ENCODE data around the gene ADO. TPM values are rescaled to one million over a fixed set of nuclear protein-coding genes. Genes with fewer than 3 reads are reported as not detected.

The ADO gene
- polyA plus RNA-seq, 1 of the 3 experiments (the other 2 are of a cell fraction), result 6.9 TPM

- Histone ChIP-seq H2AFZ (ENCODE audit: low read depth) (peak within 1 kb of the TSS; percentile 73; the same call in 1 of the 2 replicates), H3K27ac (ENCODE audit: low read depth in 2 of 2, low read length in 1 of 2) (peak within 1 kb of the TSS in 1 of 2 experiments; percentile 72; a peak in 2 of 4 replicates), H3K79me2 (ENCODE audit: insufficient read depth) (no peaks in the 10 kb centered on the region), H3K4me2 (peak within 1 kb of the TSS; percentile 88), H3K27me3 (ENCODE audit: insufficient read depth) (peaks cover 49% of the 10 kb centered on the region), H3K4me3 (ENCODE audit: low read depth in 2 of 2, low read length in 1 of 2) (peak within 1 kb of the TSS; percentile 71 to 73), H3K36me3 (replicated peaks in 1 of 2; ENCODE audit: control insufficient read depth in 1 of 2, insufficient read depth in 2 of 2, low read length in 1 of 2) (peaks cover 0 to 2% of the 10 kb centered on the region in 2 experiments), H3K4me1 (ENCODE audit: control insufficient read depth in 1 of 2, insufficient read depth in 2 of 2, low read depth in 1 of 2, low read length in 1 of 2) (peaks cover 12 to 28% of the 10 kb centered on the region in 2 experiments; a peak in 3 of 4 replicates), H3K9me2 (no peaks in the 10 kb centered on the region), H3K9me3 (no peaks in the 10 kb centered on the region), H3F3A (replicated peaks; ENCODE audit: insufficient read depth) (peaks cover 5% of the 10 kb centered on the region), H4K20me1 (ENCODE audit: insufficient read depth) (no peaks in the 10 kb centered on the region), H3K9ac (peak within 1 kb of the TSS; percentile 54; the same call in 1 of the 2 replicates)
- TF ChIP-seq TAF1 (IDR thresholded peaks at IDR 0.05; ENCODE audit: borderline replicate concordance, low read depth, low read length) (no peak), USF2 (IDR thresholded peaks at IDR 0.05; ENCODE audit: borderline replicate concordance, low read depth, low read length) (peak; percentile 29; the same call in 1 of the 2 replicates)
- TF ChIP-seq, protein P1, sequence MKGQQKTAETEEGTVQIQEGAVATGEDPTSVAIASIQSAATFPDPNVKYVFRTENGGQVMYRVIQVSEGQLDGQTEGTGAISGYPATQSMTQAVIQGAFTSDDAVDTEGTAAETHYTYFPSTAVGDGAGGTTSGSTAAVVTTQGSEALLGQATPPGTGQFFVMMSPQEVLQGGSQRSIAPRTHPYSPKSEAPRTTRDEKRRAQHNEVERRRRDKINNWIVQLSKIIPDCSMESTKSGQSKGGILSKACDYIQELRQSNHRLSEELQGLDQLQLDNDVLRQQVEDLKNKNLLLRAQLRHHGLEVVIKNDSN (IDR thresholded peaks at IDR 0.05; ENCODE audit: borderline replicate concordance, low read depth), result peak; percentile 81
- under 1% methylated on average over 30 of the region's 53 CpGs for WGBS (ENCODE audit: low lambda C conversion rate)
- CTCF ChIA-PET, result interaction anchor here (1.3 to 4.2 kb wide), 7 partner anchors 11 to 268 kb away, joined by 3 to 42 read pairs (median 5); partner anchors contain the start of gene ADO
- POLR2A ChIA-PET, result interaction anchor here (0.6 to 1.6 kb wide), 2 partner anchors 12 to 355 kb away, joined by 3 to 8 read pairs; partner anchors contain the start of gene ADO
- peak; percentile 92 for DNase-seq
Observed at GRCh38 chr10:62816331-62817120, 12.0 kb downstream of the ADO start, which contains the start of gene EGR2. TSS of gene EGR2 (minus strand) at chr10:62816366. CDS start at chr10:62816029, 337 bp downstream.

- Histone ChIP-seq H3K27me3 (ENCODE audit: insufficient read depth) (peaks cover 49% of the 10 kb centered on the region), H3K4me1 (ENCODE audit: control insufficient read depth in 1 of 2, insufficient read depth in 2 of 2, low read depth in 1 of 2, low read length in 1 of 2) (peaks cover 12 to 28% of the 10 kb centered on the region in 2 experiments; a peak in 3 of 4 replicates), H3K9me2 (no peaks in the 10 kb centered on the region), H3K4me2 (peak overlapping the region; percentile 88), H3K9ac (peak overlapping the region; percentile 54; the same call in 1 of the 2 replicates), H3K79me2 (ENCODE audit: insufficient read depth) (no peaks in the 10 kb centered on the region), H4K20me1 (ENCODE audit: insufficient read depth) (no peaks in the 10 kb centered on the region), H3K9me3 (no peaks in the 10 kb centered on the region), H3F3A (replicated peaks; ENCODE audit: insufficient read depth) (peaks cover 1% of the 10 kb centered on the region), H2AFZ (ENCODE audit: low read depth) (peak overlapping the region; percentile 73; the same call in 1 of the 2 replicates), H3K27ac (ENCODE audit: low read depth in 2 of 2, low read length in 1 of 2) (peak overlapping the region in 1 of 2 experiments; percentile 72; a peak in 1 of 4 replicates), H3K36me3 (replicated peaks in 1 of 2; ENCODE audit: control insufficient read depth in 1 of 2, insufficient read depth in 2 of 2, low read length in 1 of 2) (no peaks in the 10 kb centered on the region), H3K4me3 (ENCODE audit: low read depth in 2 of 2, low read length in 1 of 2) (peak overlapping the region; percentile 71 to 73)
- DNase-seq, result peak; percentile 69
- TF ChIP-seq FOSL2 (IDR thresholded peaks at IDR 0.05; ENCODE audit: borderline replicate concordance, low read depth) (no peak), RAD21 (IDR thresholded peaks at IDR 0.05; ENCODE audit: low read length) (no peak), USF2 (IDR thresholded peaks at IDR 0.05; ENCODE audit: borderline replicate concordance, low read depth, low read length) (no peak), ZBTB33 (IDR thresholded peaks at IDR 0.05; ENCODE audit: borderline replicate concordance, low read depth) (no peak), IRF3 (IDR thresholded peaks at IDR 0.05; ENCODE audit: low read depth, low read length) (no peak), FOXJ3 (CRISPR knock-in tag; IDR thresholded peaks at IDR 0.05) (no peak), TEAD4 (IDR thresholded peaks at IDR 0.05; ENCODE audit: borderline replicate concordance, insufficient read depth) (no peak)
- ChIA-PET CTCF (interaction anchor here (0.6 to 4.2 kb wide), 19 partner anchors 8 to 379 kb away, joined by 3 to 42 read pairs (median 5); partner anchors contain the start of gene ADO), POLR2A (interaction anchor here (0.6 to 1.6 kb wide), 2 partner anchors 13 to 356 kb away, joined by 3 to 8 read pairs; partner anchors contain the start of gene ADO)
- 4% methylated on average over 32 of the region's 49 CpGs for WGBS (ENCODE audit: low lambda C conversion rate)
Observed at GRCh38 chr10:62817121-62817765, 12.7 kb downstream of the ADO start.

All from SK-N-SH (cell line).